Neural progenitor cell (in vitro differentiated cells): Measurements from ENCODE around the gene TOMM40. TPM values are rescaled to one million over a fixed set of nuclear protein-coding genes. Genes with fewer than 3 reads are reported as not detected.

Source experiments
- DNase-seq: peaks from one replicate; pipeline ENCODE4 v3.0.0-alpha.2; 2016; ENCODE audit warnings: low spot score
- H2AFZ ChIP-seq: fragments of 200-600 bp; sonication (generic); replicated peaks from 2 replicates; pipeline ENCODE4 v1.6.1; 2016; ENCODE audit warnings: antibody characterized with exemption
- H3F3A ChIP-seq: fragments of 200-600 bp; sonication (generic); 2 replicates; pipeline ENCODE4 v1.6.1; 2016; ENCODE audit warnings: antibody characterized with exemption, low read depth
- H3K27ac ChIP-seq: fragments of 200-600 bp; sonication (generic); 2 replicates; pipeline ENCODE4 v1.5.1; 2016; ENCODE audit warnings: mild to moderate bottlenecking
- H3K27me3 ChIP-seq: fragments of 200-600 bp; sonication (generic); 2 replicates; pipeline ENCODE4 v1.6.1; 2016; ENCODE audit warnings: mild to moderate bottlenecking, moderate library complexity
- H3K36me3 ChIP-seq: fragments of 200-600 bp; sonication (generic); 2 replicates; pipeline ENCODE4 v1.5.1; 2016
- H3K4me1 ChIP-seq: fragments of 200-600 bp; sonication (generic); 2 replicates; pipeline ENCODE4 v1.6.1; 2016; ENCODE audit warnings: mixed run types
- H3K4me2 ChIP-seq: fragments of 200-600 bp; sonication (generic); 2 replicates; pipeline ENCODE4 v1.6.1; 2016
- H3K4me3 ChIP-seq: fragments of 200-600 bp; sonication (generic); 2 replicates; pipeline ENCODE4 v1.5.1; 2016
- H3K79me2 ChIP-seq: fragments of 200-600 bp; sonication (generic); 2 replicates; pipeline ENCODE4 v1.6.1; 2016; ENCODE audit warnings: low read depth
- H3K9ac ChIP-seq: fragments of 200-600 bp; sonication (generic); 2 replicates; pipeline ENCODE4 v1.6.1; 2016
- H3K9me3 ChIP-seq: fragments of 200-600 bp; sonication (generic); 2 replicates; pipeline ENCODE4 v1.5.1; 2016; ENCODE audit warnings: low read depth
- H4K20me1 ChIP-seq: fragments of 200-600 bp; sonication (generic); 2 replicates; pipeline ENCODE4 v1.6.1; 2016; ENCODE audit warnings: low read depth
- H3K27ac Mint-ChIP-seq: 3 replicates; pipeline ENCODE4 v1.8.0; 2021; ENCODE audit warnings: mixed read lengths
- H3K27me3 Mint-ChIP-seq: 2 replicates; pipeline ENCODE4 v1.8.0; 2022; ENCODE audit warnings: low read depth, mild to moderate bottlenecking, inconsistent platforms, moderate library complexity, mixed read lengths; ENCODE audit not compliant: insufficient read depth
- H3K36me3 Mint-ChIP-seq: 3 replicates; pipeline ENCODE4 v1.8.0; 2021; ENCODE audit warnings: mixed read lengths
- H3K4me1 Mint-ChIP-seq: 3 replicates; pipeline ENCODE4 v1.8.0; 2021; ENCODE audit warnings: mixed read lengths
- H3K4me3 Mint-ChIP-seq: 3 replicates; pipeline ENCODE4 v1.8.0; 2021; ENCODE audit warnings: mild to moderate bottlenecking, moderate library complexity, mixed read lengths
- H3K9me3 Mint-ChIP-seq: 3 replicates; pipeline ENCODE4 v1.8.0; 2020; ENCODE audit warnings: mixed read lengths
- CTCF ChIP-seq: fragments of 200-600 bp; sonication (generic); IDR thresholded peaks from 2 replicates; pipeline ENCODE4 v1.5.1; 2017; ENCODE audit warnings: antibody characterized with exemption, mild to moderate bottlenecking
- EZH2 ChIP-seq: fragments of 200-600 bp; sonication (generic); IDR thresholded peaks from 2 replicates; pipeline ENCODE4 v1.6.1; 2017; ENCODE audit warnings: antibody characterized with exemption, mild to moderate bottlenecking, moderate library complexity
- EZH2phosphoT487 ChIP-seq: fragments of 200-600 bp; sonication (generic); IDR thresholded peaks from 2 replicates; pipeline ENCODE4 v1.6.1; 2017; ENCODE audit warnings: antibody characterized with exemption
- total RNA-seq: library from RNA; depleted of rRNA; stranded (reverse); fragments of >200 nt; gene quantifications from 2 replicates; pipeline ENCODE4 v1.2.3, GENCODE V29; 2015; ENCODE audit warnings: low replicate concordance

Gene TOMM40
- total RNA-seq, 1 donor from 2014 or later, result 30.1 TPM

GRCh38 chr19:44876930-44877535, 14.0 kb upstream of the TOMM40 start:
- Mint-ChIP-seq H3K36me3 (peaks cover 28% of the 10 kb centered on the region), H3K4me3 (no peak overlapping the region), H3K9me3 (no peaks in the 10 kb centered on the region), H3K4me1 (no peaks in the 10 kb centered on the region), H3K27me3 (peaks cover 6% of the 10 kb centered on the region), H3K27ac (peak overlapping the region; percentile 13)
- no peak for DNase-seq
- Histone ChIP-seq H4K20me1 (peaks cover 29% of the 10 kb centered on the region), H3K79me2 (no peaks in the 10 kb centered on the region), H3K4me3 (no peak overlapping the region), H3K27me3 (no peaks in the 10 kb centered on the region), H3F3A (no peaks in the 10 kb centered on the region), H3K4me2 (no peak overlapping the region), H3K27ac (no peak overlapping the region), H3K36me3 (no peaks in the 10 kb centered on the region), H3K9me3 (no peaks in the 10 kb centered on the region), H3K4me1 (no peaks in the 10 kb centered on the region), H2AFZ (no peak overlapping the region), H3K9ac (no peak overlapping the region)
- no peak for TF ChIP-seq EZH2
- no peak for TF ChIP-seq CTCF
- TF ChIP-seq EZH2phosphoT487, result no peak

- no peaks in the 10 kb centered on the region for H3K36me3 ChIP-seq
- no peaks in the 10 kb centered on the region for H3K79me2 ChIP-seq
- TF ChIP-seq EZH2 (no peak), CTCF (no peak)
- no peaks in the 10 kb centered on the region for H3K27me3 ChIP-seq
- H2AFZ ChIP-seq, result no peak overlapping the region
- Mint-ChIP-seq H3K9me3 (no peaks in the 10 kb centered on the region), H3K4me1 (no peaks in the 10 kb centered on the region), H3K27me3 (peaks cover 5% of the 10 kb centered on the region), H3K27ac (no peak overlapping the region), H3K4me3 (no peak overlapping the region), H3K36me3 (peaks cover 19% of the 10 kb centered on the region)
- H3K4me3 ChIP-seq, result no peak overlapping the region
- DNase-seq, result no peak
- H4K20me1 ChIP-seq, result peaks cover 20% of the 10 kb centered on the region
- H3F3A ChIP-seq, result no peaks in the 10 kb centered on the region
- no peaks in the 10 kb centered on the region for H3K4me1 ChIP-seq
- no peak overlapping the region for H3K9ac ChIP-seq
- H3K4me2 ChIP-seq, result no peak overlapping the region
- H3K9me3 ChIP-seq, result no peaks in the 10 kb centered on the region
- no peak overlapping the region for H3K27ac ChIP-seq
These were observed 12.8 kb upstream of the TOMM40 start for GRCh38 chr19:44878120-44878865.

GRCh38 chr19:44879309-44880065, 11.6 kb upstream of the TOMM40 start:
- Histone ChIP-seq H3K4me3 (no peak overlapping the region), H3K36me3 (no peaks in the 10 kb centered on the region), H2AFZ (no peak overlapping the region), H3K4me2 (no peak overlapping the region), H3K27me3 (no peaks in the 10 kb centered on the region), H3F3A (no peaks in the 10 kb centered on the region), H4K20me1 (peaks cover 16% of the 10 kb centered on the region), H3K9ac (no peak overlapping the region), H3K9me3 (no peaks in the 10 kb centered on the region), H3K79me2 (no peaks in the 10 kb centered on the region), H3K27ac (no peak overlapping the region), H3K4me1 (no peaks in the 10 kb centered on the region)
- DNase-seq, result no peak
- no peaks in the 10 kb centered on the region for H3K9me3 Mint-ChIP-seq
- peaks cover 16% of the 10 kb centered on the region for H3K36me3 Mint-ChIP-seq
- no peak for TF ChIP-seq EZH2phosphoT487
- no peak for TF ChIP-seq CTCF
- no peak for TF ChIP-seq EZH2
- H3K4me1 Mint-ChIP-seq, result no peaks in the 10 kb centered on the region
- peaks cover 5% of the 10 kb centered on the region for H3K27me3 Mint-ChIP-seq
- H3K4me3 Mint-ChIP-seq, result no peak overlapping the region
- peak overlapping the region; percentile 85 for H3K27ac Mint-ChIP-seq
